HG02623 (cell line): ENCODE measurements around the gene RNU1-4.
A peak's percentile ranks its signal among the peaks of the same experiment; 100 is the strongest.
"Not testable (repeated sequence)": the region's sequence is repeated elsewhere in the genome, so short reads cannot be mapped to it uniquely, and the experiment has no call there.

Source experiments
- ATAC-seq: cut with Tn5 transposase; IDR thresholded peaks from one replicate; pipeline ENCODE4 v1.9.1; 2021; ENCODE audit warnings: moderate library complexity; ENCODE audit not compliant: unreplicated experiment

The RNU1-4 gene

DNA sequence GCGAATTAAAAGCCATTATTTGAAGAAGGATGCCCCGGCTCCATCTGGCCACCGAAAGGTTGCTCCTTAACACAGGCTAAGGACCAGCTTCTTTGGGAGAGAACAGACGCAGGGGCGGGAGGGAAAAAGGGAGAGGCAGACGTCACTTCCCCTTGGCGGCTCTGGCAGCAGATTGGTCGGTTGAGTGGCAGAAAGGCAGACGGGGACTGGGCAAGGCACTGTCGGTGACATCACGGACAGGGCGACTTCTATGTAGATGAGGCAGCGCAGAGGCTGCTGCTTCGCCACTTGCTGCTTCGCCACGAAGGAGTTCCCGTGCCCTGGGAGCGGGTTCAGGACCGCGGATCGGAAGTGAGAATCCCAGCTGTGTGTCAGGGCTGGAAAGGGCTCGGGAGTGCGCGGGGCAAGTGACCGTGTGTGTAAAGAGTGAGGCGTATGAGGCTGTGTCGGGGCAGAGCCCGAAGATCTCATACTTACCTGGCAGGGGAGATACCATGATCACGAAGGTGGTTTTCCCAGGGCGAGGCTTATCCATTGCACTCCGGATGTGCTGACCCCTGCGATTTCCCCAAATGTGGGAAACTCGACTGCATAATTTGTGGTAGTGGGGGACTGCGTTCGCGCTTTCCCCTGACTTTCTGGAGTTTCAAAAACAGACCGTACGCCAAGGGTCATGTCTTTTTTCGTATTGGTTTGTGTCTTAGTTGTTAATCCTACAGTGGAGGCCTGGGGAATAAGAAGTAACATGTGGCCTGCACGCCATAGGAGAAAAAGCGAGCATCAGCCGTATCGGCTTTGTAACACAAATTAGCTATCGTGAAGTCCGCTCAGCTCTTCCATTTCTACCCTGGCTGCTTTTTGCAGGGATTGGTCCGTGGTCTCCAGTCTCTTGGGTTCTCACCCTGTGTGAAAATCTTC, at the start of gene RNU1-4:
RNU1-4 (plus strand) TSS at position 470 of the 918 bp plus-strand sequence.
- peak; percentile 91 for ATAC-seq

DNA sequence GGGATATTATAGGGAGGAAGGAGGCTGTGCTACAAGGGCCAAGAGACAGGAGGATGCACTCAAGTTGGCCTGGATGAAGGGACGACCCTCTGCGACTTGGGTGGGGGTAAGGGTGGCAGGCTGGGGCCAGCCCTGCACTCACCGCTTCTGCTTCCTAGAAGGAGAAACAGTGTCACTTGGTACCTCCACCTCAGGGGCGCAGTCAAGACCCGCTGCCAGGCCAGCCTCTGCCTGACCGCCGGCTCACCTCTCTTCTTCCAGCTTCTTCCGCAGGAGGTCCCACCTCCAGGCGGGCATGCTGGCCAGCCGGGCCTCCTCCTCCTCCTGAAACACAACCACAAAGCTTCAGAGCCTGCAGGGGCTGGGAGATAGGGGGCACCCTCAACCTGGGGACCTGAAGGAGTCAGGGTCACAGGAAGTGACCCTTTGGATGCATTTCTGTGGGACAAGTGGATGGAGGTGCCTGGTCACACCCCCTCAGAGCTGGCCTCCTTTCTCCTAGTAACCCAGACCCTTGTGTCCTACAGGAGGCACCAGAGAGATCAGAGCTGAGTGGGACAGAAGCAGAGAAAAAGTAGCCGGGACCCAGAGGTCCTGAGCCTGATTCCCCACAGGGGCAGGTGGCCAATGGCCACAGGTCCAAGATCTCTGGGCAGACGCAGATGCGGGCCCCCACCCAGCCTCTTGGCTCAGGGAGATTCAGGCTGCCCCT, 49.2 kb upstream of the RNU1-4 start:
- ATAC-seq = not testable (repeated sequence)

DNA sequence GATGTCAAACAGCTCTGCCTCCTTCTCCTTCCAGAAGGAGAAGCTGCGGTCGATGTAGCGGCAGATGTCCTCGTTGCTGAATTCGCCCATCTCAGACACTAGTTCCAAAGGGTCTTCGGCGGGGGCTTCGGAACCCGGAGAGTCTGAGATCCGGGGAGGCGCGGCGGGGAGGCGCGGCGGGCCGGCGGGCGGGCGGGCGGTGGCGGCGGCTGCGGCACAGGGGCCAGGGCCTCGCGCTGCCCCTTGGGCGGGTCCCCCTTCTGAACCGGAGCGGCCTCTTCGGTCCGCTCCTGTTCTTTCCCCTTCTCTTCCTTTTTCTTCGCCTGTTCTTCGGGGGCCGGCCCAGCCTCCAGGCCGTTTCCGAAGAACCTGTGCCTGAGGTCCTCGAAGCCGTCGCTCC, 48.0 kb upstream of the RNU1-4 start:
- ATAC-seq = not testable (repeated sequence)

DNA sequence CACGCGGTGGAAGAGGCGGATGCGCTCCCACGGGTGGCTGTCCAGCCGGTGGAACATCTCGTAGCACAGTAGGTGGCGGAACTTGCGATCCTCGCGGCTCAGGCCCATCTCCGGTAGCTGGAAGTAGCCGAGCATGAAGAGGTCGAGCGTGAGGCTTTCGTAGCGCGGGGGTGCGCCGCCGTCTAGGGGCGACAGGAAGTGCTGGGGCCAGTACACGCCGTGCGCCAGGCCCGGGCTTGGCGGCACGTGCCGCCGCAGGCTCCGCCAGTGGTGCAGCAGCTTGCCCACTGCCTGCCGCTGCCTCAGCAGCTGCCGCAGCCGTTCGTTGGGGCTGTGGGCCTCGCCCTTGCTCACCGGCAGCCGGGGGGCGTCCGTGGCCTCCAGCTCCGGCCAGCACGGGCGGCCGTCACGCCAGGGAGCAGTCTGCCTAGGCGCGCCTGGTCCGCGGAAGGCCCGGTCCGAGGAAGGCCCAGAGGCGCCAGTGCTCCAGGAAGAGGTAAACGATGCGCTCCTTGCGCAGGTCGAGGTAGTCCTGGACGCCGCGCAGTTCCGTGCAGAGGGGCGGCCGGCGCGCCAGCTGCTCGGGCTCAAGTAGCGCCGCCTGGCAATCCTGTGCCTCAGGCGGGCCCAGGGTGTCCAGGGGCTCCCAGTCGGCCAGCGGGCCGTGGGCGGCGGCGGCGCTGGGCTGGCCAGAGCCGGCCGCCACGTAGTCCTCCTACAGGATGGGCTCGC, 47.4 kb upstream of the RNU1-4 start:
- ATAC-seq = not testable (repeated sequence)

DNA sequence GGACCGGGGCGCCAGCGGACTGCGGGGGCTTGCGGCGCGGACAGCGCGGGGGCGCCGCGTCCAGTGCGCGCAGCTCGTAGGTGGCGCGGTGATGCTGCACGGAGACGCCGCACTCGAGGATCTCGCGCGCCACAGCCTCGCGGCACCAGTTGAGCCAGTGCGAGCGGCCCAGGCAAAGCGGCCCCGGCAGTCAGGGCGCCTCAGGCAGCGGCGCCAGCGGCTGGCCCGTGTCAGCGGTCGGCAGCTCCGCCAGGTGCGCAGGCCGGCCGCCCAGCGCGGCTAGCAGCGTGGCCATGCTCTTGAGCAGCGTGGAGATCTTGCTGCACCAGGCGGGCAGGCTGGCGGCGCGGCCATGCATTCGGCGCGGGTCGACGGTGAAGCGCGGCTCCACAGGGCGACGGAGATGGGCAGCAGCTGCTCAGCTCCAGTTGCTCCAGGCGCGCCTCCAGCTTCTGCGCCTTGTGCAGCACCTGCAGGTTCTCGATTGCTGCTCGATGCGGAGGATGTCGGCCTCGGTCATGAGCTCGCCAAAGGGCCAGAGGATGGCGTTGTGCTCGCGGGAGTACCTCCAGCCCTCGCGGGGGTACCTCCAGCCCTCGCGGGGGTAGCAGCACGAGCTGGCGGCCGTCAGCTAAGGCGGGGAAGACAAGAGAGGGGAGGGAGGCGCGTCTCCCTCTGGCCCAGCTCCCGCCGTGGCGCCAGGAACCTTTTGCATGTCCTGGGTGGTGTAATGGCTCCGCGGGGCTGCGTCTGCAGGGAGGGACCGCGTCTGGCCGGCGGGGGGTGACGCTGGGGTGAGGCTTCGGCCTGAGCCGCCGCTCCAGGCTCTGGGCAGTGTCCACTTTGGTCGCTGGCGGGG, 46.6 kb upstream of the RNU1-4 start:
- ATAC-seq = not testable (repeated sequence)

DNA sequence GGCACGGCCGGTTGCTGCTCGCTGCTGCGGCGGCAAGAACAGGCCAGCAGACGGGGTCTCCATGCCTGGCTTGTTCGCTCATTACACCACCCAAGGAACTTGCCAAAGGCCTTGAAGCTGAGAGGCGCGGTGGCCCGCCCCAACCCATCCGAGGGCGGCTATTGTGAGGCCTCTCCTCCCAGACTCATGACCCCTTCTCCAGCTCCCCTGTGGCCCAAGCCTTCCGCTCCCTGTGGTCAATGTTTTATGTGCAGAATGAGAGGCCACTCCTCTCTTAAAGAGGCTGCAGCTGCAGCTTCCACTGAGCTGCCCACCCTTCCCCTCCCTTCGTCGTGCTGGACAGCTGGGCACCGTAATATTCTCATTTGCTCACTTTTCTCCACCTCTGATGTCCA, 46.0 kb upstream of the RNU1-4 start:
- not testable (repeated sequence) for ATAC-seq

DNA sequence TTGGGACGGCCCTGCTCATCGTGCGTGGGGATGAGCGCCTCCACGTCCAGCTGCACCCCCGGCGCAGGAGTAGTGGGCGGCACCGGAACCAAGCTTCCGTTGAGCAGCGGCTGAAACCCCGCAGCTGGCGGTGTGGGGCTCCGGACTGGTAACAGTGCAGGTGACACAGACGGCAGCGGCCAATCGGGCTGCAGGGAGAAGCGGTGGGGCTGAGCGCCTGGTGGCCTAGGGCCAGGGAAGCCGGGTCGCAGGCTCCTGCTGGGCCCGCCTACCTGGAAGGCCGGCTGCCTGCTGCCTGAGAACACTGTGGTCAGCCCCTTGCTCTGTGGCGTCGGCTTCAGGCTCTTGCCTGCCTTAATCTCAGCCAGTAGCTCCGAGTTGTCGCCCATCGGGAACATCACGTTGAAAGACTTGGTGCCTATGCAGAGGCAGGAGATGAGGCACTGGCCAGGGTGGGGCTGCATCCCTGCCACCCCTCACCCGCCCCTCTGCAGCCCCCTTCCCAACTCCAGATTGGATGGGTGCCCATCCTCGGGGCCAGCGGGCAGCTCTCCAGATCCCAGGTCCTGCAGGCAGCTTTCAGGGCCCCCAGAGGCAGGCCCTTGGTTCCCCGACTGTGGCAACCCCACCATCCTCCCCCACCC, 43.7 kb upstream of the RNU1-4 start:
- not testable (repeated sequence) for ATAC-seq

DNA sequence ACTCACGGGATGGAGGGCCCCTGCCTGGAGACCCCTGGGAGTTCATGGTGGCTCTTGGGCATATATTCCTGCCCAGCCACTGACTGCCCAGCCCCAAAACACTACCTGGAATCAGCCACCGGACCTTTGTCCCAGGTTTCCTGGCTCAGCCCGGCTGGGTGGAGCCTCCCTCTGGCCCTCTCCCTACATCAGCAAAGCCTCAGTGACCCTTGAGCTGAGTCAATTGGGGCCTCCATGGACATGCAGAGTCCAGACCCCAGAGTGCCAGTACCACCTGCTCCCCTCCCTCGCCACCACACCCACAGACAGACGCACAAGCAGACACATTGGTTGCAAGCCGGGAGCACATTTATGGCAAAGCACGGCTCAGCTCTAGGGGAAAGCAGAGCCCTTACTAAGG, 43.2 kb upstream of the RNU1-4 start:
- not testable (repeated sequence) for ATAC-seq

DNA sequence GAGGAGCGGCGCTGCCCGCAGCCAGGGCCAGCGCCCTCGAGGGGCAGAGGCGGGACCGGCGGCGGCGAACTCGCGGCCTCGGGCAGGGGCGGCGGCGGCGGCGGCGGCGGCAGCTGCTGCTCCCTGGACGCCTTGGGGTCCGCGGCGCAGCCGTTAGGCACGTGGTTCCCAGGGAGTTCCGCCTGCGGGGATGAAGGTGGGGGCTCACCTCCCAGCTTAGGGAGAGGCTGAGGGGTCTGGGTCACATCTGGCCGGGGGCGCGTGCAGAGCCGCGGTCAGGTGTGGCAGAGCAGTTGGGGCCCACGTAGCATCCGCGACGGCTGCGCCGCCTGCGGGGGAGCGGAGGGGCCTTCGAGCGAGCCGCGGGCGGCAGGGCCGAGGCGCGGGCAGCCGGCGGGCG, 40.9 kb upstream of the RNU1-4 start:
- not testable (repeated sequence) for ATAC-seq

DNA sequence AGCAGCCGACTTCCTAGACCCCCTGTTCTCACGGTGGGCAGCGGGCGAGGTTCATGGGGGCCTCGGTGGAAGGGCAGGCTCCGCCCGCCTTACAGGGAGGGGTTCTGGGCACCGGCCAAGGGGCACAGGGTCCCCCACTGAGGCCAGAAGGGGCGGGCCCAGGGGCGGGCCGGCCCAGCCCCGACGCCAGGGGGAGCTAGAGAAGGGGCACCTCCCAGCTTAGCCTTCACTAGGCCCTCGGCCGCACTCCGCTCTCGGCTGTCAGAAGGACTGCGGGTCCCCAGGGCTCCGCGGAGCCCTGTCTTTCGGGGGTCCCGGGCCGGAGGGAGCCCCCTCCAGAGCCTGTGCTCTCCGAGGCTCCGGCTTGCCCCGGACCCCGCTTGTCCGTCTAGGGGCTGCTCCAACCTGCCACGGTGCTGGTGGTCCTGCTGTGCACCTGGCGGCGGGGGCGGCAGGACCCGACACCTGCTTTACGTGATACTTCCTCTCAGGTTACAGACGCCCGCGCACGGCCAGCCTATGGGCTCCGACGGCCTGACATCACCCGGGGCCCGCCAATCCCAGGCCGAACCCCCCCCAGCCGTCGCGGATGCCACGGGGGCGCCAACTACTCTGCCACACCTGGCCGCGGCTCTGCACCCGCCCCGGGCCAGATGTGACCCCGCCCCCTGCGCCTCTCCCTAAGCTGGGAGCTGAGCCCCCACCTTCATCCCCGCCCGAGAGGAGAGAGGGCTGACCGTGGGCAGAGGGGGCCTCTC, 40.0 kb upstream of the RNU1-4 start:
- ATAC-seq = not testable (repeated sequence)

DNA sequence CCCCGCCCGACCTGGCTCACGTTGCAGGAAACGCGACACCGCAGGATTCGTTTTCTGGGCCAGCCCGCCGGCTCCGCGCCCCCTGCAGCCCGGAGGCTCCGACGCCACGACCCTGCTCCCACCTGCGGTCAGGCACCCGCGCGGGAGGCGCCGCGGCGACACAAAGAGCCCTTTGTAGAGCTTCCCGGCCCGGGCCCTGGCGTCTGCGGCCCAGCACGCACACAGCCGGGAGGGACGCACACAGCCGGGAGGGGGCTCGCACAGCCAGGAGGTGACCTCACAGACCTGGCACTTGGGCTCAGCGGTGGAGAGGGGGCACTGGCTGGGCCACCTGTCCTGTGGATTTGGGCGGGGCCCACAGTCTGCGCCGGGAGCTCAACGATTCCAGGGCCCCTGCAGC, 39.1 kb upstream of the RNU1-4 start:
- ATAC-seq = not testable (repeated sequence)

DNA sequence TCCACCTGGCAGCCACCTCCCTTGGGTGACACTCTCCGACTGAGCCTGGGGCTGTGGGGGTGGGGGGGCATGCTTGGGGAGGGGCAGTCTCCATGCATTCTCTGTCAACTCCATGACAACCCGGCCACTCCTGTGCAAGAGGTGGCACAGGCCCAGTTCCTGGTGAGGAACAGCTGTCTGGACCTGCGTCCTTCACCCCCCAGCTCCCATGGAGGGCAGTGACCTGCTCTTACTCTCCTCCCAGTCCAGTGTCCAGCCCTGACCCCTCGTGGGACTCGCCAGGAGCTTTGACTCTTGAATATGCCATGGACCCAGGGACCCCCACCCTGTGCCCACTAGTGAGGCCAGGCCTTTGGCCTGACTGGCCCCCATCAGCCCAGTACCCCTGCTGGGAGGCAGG, 38.0 kb upstream of the RNU1-4 start:
- ATAC-seq = not testable (repeated sequence)

DNA sequence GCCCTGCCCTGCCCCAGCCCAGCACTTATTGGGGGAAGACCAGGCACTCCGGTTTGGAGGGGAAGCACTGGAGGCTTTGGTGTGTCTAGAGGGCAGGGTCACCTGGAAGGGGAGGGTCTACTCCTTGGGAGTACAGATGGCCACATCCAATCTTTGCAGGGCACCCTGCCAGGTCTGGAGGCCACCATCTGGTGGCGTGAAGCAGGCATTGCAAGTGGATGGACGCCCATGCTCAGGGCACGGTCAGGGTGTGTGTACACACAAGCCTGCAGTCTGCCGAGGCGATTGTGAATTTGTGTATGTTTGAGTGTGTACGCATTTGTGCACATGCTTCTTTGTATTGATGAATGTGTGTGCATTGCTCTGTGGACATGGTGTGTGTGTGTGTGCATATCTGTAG, 37.2 kb upstream of the RNU1-4 start:
- ATAC-seq = not testable (repeated sequence)

DNA sequence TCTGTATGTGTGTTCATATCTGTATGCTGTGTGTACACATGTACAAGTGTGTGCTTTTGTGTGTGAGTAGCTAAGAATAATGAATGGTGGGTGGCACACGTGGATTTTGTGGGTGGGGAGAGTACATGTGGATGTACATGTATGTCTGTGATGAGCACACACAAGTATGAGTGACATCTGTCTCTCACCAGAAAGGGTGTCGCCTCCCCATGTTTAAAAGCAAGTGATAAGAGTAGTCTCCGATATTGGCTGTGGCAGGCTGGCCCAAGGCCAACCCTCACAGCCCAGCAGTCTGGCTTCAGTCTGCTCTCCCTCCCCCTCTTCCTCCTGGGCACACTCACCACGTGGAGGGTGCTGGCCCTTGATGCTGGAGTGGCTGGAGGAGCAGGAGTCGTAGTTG, 36.7 kb upstream of the RNU1-4 start:
- ATAC-seq = not testable (repeated sequence)

DNA sequence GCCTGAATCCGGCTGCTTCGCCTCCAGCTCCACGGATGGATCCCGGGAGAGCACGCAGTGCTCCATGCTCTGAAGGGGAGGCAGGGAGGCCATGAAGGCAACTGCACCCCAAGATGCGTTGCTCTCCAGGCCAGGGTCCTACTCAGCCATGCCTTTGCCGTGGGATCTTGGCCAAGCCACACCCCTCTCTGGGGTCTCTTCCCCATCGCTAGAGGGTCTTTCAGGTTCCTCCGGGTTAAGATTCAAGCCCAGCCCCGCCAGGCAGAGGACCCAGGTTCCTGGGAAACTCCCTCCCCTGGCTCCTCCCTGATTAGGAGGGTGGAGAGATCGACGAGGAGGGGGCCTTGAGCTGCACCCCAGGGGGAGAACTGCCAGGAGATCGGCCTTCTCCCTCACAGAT, 36.2 kb upstream of the RNU1-4 start:
- ATAC-seq = not testable (repeated sequence)

DNA sequence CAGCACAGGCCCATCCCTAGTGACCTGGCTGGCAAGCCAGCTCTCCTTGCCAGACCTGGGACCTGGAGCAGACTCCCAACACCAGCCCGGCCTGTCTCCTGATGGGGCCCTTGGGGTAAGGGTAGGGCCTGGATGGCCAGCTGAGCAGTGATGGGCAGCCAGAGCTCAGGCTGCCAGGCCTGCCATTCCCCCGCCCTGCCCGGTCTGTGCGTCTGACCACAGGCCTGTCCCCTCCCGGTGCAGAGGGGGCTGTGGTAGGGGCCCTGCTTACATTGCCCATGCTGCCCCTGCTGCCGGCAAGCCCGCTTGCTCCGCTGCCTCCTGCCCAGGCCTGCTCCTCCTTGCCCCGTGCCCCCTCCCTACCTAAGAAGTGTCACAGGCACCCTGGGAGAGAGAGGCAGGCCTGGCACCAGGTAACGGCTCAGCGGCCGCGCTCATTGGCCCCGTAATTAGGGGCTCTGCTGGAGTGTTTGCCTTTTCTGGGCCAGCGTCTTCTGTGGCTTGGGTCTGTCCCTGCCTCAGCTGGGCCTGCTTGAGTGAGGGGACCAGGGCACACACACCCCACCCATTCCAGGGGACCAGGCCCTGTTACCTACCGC, 35.7 kb upstream of the RNU1-4 start:
- ATAC-seq = not testable (repeated sequence)

DNA sequence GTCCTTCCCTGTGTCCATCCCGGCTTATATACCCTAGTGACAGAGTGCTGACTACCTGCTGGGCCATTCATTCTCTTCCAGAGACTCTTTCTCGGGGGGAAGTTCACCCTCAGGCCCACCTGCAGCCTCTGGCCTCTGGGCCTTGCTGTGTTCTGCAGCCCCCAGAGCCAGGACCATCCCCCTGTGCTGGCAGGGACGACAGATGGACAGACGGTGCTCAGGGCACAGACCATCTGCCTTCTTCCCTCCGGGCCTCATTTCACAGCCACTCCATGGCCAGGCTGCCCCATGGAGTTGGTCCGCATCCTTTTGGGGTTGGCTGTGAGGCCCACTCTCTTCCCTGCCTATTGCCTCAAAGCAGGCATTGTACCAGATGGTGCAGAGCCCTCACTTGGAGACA, 34.0 kb upstream of the RNU1-4 start:
- ATAC-seq = not testable (repeated sequence)
